SK-N-SH (cell line): ENCODE measurements around the gene BAG5. TPM values are rescaled to one million over a fixed set of nuclear protein-coding genes. Genes with fewer than 3 reads are reported as not detected.
"Not testable (repeated sequence)": the region's sequence is repeated elsewhere in the genome, so short reads cannot be mapped to it uniquely, and the experiment has no call there.

Experiments used
- CTCF ChIA-PET: fragments of 300-600, 350-600 bp; formaldehyde crosslinking; extraction: SDS; loops from one replicate; lab custom pipeline; 2021; lab: Yijun Ruan, JAX
- POLR2A ChIA-PET: fragments of 350-600 bp; sonication (Branson Sonifier 250); formaldehyde crosslinking; extraction: SDS; loops from one replicate; lab custom pipeline; 2020; ENCODE audit warnings: antibody characterized with exemption, inconsistent platforms; lab: Yijun Ruan, JAX
- DNase-seq: peaks from one replicate; pipeline ENCODE4 v3.0.0; 2012
- H2AFZ ChIP-seq: fragments of 200-600 bp; sonication (generic); 2 replicates; pipeline ENCODE4 v1.8.1; 2016; ENCODE audit warnings: antibody characterized with exemption, mild to moderate bottlenecking, low read depth
- H3F3A ChIP-seq: fragments of 200-600 bp; sonication (generic); replicated peaks from 2 replicates; pipeline ENCODE3; 2016; ENCODE audit warnings: antibody characterized with exemption, mild to moderate bottlenecking; ENCODE audit not compliant: insufficient read depth
- H3K27ac ChIP-seq, 2 experiments: fragments of 200-500 bp in 1 of 2; fragments of 200-600 bp in 1 of 2; sonication (Bioruptor generic) in 1 of 2; sonication (generic), shearing (Covaris generic) in 1 of 2; 2 replicates each; pipeline versions ENCODE4 v1.5.1 to v1.6.1; 2014 to 2016; ENCODE audit warnings: low read depth in 2 of 2, inconsistent platforms in 1 of 2, low read length in 1 of 2, mild to moderate bottlenecking in 1 of 2, mixed read lengths in 1 of 2
- H3K27me3 ChIP-seq: fragments of 200-600 bp; sonication (generic), shearing (Covaris generic); 2 replicates; pipeline ENCODE4 v1.6.1; 2016; ENCODE audit warnings: mixed run types; ENCODE audit not compliant: insufficient read depth
- H3K36me3 ChIP-seq, 2 experiments: fragments of 200-500 bp in 1 of 2; fragments of 200-600 bp in 1 of 2; sonication (Bioruptor generic) in 1 of 2; sonication (generic) in 1 of 2; replicated peaks in 1 of 2; 2 replicates each; pipeline versions ENCODE3 to v1.5.1; 2014 to 2016; ENCODE audit warnings: low read length in 1 of 2, mild to moderate bottlenecking in 1 of 2; ENCODE audit not compliant: insufficient read depth in 2 of 2, control insufficient read depth in 1 of 2
- H3K4me1 ChIP-seq, 2 experiments: fragments of 200-500 bp in 1 of 2; fragments of 200-600 bp in 1 of 2; sonication (Bioruptor generic) in 1 of 2; sonication (generic), shearing (Covaris generic) in 1 of 2; 2 replicates each; pipeline versions ENCODE4 v1.5.1 to v1.6.1; 2014 to 2016; ENCODE audit warnings: low read depth in 1 of 2, low read length in 1 of 2, mixed run types in 1 of 2; ENCODE audit not compliant: insufficient read depth in 2 of 2, control insufficient read depth in 1 of 2
- H3K4me2 ChIP-seq: fragments of 200-600 bp; sonication (generic), shearing (Covaris generic); 2 replicates; pipeline ENCODE4 v1.6.1; 2017; ENCODE audit warnings: mixed run types
- H3K4me3 ChIP-seq, 2 experiments: fragments of 200-500 bp in 1 of 2; fragments of 200-600 bp in 1 of 2; sonication (Bioruptor generic) in 1 of 2; sonication (generic), shearing (Covaris generic) in 1 of 2; 2 replicates each; pipeline versions ENCODE4 v1.5.1 to v1.8.1; 2014 to 2016; ENCODE audit warnings: low read depth in 2 of 2, inconsistent platforms in 1 of 2, low read length in 1 of 2, mild to moderate bottlenecking in 1 of 2, mixed read lengths in 1 of 2, moderate library complexity in 1 of 2
- H3K79me2 ChIP-seq: fragments of 200-600 bp; sonication (generic); 2 replicates; pipeline ENCODE4 v1.8.1; 2017; ENCODE audit warnings: mild to moderate bottlenecking; ENCODE audit not compliant: insufficient read depth
- H3K9ac ChIP-seq: fragments of 200-600 bp; sonication (generic); 2 replicates; pipeline ENCODE4 v1.6.1; 2017; ENCODE audit warnings: mixed run types
- H3K9me2 ChIP-seq: fragments of 200-600 bp; sonication (generic); 2 replicates; pipeline ENCODE4 v1.6.1; 2017; ENCODE audit warnings: mixed run types
- H3K9me3 ChIP-seq: fragments of 200-600 bp; sonication (generic); 2 replicates; pipeline ENCODE4 v1.6.1; 2017; ENCODE audit warnings: mixed run types, mild to moderate bottlenecking, moderate library complexity
- H4K20me1 ChIP-seq: fragments of 200-600 bp; sonication (generic); 2 replicates; pipeline ENCODE4 v1.6.1; 2017; ENCODE audit warnings: mild to moderate bottlenecking, mixed run types; ENCODE audit not compliant: insufficient read depth
- EP300 ChIP-seq, 2 experiments: IDR thresholded peaks; 2 replicates each; pipeline versions ENCODE4 v1.4.0 to v1.6.1; 2012; ENCODE audit warnings: borderline replicate concordance in 1 of 2, low read depth in 1 of 2, low read length in 1 of 2
- GATA2 ChIP-seq: sonication (generic); formaldehyde crosslinking; IDR thresholded peaks from 2 replicates; pipeline ENCODE4 v1.5.0; 2020; ENCODE audit warnings: mild to moderate bottlenecking, missing genetic modification reagents
- JUND ChIP-seq: IDR thresholded peaks from 2 replicates; pipeline ENCODE4 v1.4.0; 2012
- MEF2A ChIP-seq: IDR thresholded peaks from 2 replicates; pipeline ENCODE4 v1.4.0; 2012; ENCODE audit warnings: low read depth, borderline replicate concordance
- NFIC ChIP-seq: IDR thresholded peaks from 2 replicates; pipeline ENCODE4 v1.4.0; 2012; ENCODE audit warnings: borderline replicate concordance
- POLR2AphosphoS5 ChIP-seq: IDR thresholded peaks from 2 replicates; pipeline ENCODE4 v1.6.1; 2012; ENCODE audit warnings: low read depth, low read length
- RFX5 ChIP-seq: IDR thresholded peaks from 2 replicates; pipeline ENCODE4 v1.6.1; 2012; ENCODE audit warnings: mild to moderate bottlenecking, improper control_type of control experiment, low read length
- SIN3A ChIP-seq: IDR thresholded peaks from 2 replicates; pipeline ENCODE4 v1.6.1; 2012; ENCODE audit warnings: low read depth, mild to moderate bottlenecking, low read length, moderate library complexity, borderline replicate concordance
- TEAD4 ChIP-seq: IDR thresholded peaks from 2 replicates; pipeline ENCODE4 v1.4.0; 2012; ENCODE audit warnings: mild to moderate bottlenecking, borderline replicate concordance; ENCODE audit not compliant: insufficient read depth
- USF2 ChIP-seq: fragments of 150-350 bp; IDR thresholded peaks from 2 replicates; pipeline ENCODE4 v1.6.1; 2017; ENCODE audit warnings: antibody characterized with exemption, low read length, low read depth, borderline replicate concordance
- YY1 ChIP-seq: IDR thresholded peaks from 2 replicates; pipeline ENCODE4 v1.4.0; 2012; ENCODE audit warnings: low read depth, mild to moderate bottlenecking
- WGBS: methylation state at CpG from one replicate; pipeline ENCODE4 v1.1.6; 2017; ENCODE audit warnings: low lambda C conversion rate; 5-methylcytosine and 5-hydroxymethylcytosine counted together
- polyA plus RNA-seq, 3 experiments: library from polyadenylated mRNA; depleted of rRNA; stranded (reverse); fragments of >200 nt; gene quantifications; 2 replicates each; pipeline ENCODE4 v1.2.3, GENCODE V29; 2012
- TF ChIP-seq, protein P1 (sequence below): fragments of 150-350 bp; IDR thresholded peaks from 2 replicates; pipeline ENCODE4 v1.6.1; 2016; ENCODE audit warnings: mild to moderate bottlenecking, low read depth, low read length
- TF ChIP-seq, protein P2 (sequence below): IDR thresholded peaks from 2 replicates; pipeline ENCODE4; 2012

BAG5 gene
- polyA plus RNA-seq, 1 of the 3 experiments (the other 2 are of a cell fraction): 5.2 TPM

DNA sequence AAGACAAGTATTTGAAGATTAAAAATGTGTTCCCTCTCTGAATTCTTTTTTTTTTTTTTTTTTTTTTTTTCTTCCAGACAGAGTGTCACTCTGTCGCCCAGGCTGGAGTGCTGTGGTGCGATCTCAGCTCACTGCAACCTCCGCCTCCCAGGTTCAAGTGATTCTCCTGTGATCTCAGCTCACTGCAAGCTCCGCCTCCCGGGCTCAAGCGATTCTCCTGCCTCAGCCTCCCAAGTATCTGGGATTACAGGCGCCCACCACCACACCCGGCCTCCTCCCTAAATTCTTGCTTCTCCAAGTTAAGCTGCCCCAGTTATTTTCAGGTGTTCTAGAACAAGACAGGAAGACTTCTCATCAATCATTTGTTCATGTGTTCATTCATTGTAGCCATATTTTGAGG, 50.3 kb downstream of the BAG5 start:
- H3K27ac ChIP-seq, H3K9ac ChIP-seq, H3K9me3 ChIP-seq, POLR2A ChIA-PET, H3K4me3 ChIP-seq, H3K4me2 ChIP-seq, DNase-seq, H3K79me2 ChIP-seq, H3K9me2 ChIP-seq, H3K27me3 ChIP-seq, H2AFZ ChIP-seq, H4K20me1 ChIP-seq: not testable (repeated sequence)
- Histone ChIP-seq H3K36me3 (peaks cover 23 to 24% of the 10 kb centered on the region in 2 experiments), H3K4me1 (peaks cover 3 to 10% of the 10 kb centered on the region in 2 experiments; a peak in 1 of 4 replicates), H3F3A (peaks cover 21% of the 10 kb centered on the region)
- 84% methylated on average over 8 of the region's 8 CpGs for WGBS
- CTCF ChIA-PET: interaction anchor here (1.1 to 6.2 kb wide), 3 partner anchors 9 to 35 kb away, joined by 3 to 46 read pairs (median 6); partner anchors contain the start of gene CKB

DNA sequence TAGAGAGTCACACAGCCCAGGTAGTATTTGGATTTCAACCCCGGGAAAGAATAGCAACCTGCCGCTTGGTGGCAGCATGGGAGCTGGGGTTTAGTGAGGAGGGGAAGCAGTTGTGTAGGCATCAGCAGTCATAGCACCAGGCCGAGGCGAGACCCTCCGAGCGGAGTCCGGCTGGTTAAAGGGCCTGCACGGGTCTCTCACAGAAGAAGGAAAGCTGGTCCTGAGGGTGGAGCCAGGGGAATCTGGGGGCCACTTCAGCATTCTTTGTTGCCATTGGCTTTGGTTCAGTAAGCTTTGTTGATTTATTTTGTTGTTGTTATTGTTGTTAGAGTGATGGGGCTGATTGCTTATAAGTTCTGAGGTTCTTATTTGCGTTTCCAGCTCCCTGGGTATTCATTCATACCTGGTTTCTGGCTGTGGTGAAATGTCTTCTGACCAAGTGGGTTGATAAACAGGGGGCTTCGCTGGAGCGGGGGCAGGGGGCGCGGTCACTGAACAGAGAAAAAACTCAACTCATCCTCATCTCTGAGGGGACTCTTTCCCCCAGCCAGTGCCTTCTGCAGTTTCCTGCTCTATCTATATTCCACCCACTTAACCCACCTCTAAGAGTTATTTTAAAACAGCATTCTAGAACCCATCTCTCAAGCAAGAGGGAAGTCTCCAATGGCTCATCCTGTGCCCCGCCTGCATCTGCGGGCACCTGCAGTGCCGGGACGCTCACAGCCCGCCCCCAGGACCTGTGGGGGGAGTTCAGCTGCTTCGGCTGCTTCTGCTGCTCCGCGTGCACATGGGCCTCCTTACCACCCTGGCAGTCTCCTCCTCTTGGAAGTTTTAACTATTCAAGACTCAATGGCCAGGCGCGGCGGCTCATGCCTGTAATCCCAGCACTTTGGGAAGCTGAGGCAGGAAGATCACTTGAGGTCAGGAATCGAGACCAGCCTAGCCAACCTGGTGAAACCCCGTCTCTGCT, 51.4 kb downstream of the BAG5 start:
- Histone ChIP-seq H3K27me3 (no peaks in the 10 kb centered on the region), H4K20me1 (peaks cover 5% of the 10 kb centered on the region; the same call in 1 of the 2 replicates), H3K4me2 (no peak overlapping the region), H2AFZ (no peak overlapping the region), H3F3A (peaks cover 17% of the 10 kb centered on the region), H3K9me3 (no peaks in the 10 kb centered on the region), H3K27ac (no peak overlapping the region), H3K9me2 (no peaks in the 10 kb centered on the region), H3K79me2 (no peaks in the 10 kb centered on the region), H3K36me3 (peaks cover 24 to 26% of the 10 kb centered on the region in 2 experiments), H3K9ac (no peak overlapping the region), H3K4me1 (peaks cover 3 to 10% of the 10 kb centered on the region in 2 experiments; a peak in 1 of 4 replicates), H3K4me3 (no peak overlapping the region)
- no peak for DNase-seq
- POLR2A ChIA-PET: no interaction called here
- 95% methylated on average over 25 of the region's 26 CpGs for WGBS
- CTCF ChIA-PET: interaction anchor here (0.6 to 6.2 kb wide), 7 partner anchors 8 to 208 kb away, joined by 3 to 46 read pairs (median 6); partner anchors contain the start of gene CKB
- TF ChIP-seq, protein P1, sequence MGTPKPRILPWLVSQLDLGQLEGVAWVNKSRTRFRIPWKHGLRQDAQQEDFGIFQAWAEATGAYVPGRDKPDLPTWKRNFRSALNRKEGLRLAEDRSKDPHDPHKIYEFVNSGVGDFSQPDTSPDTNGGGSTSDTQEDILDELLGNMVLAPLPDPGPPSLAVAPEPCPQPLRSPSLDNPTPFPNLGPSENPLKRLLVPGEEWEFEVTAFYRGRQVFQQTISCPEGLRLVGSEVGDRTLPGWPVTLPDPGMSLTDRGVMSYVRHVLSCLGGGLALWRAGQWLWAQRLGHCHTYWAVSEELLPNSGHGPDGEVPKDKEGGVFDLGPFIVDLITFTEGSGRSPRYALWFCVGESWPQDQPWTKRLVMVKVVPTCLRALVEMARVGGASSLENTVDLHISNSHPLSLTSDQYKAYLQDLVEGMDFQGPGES: no peak
- TF ChIP-seq RFX5 (no peak), SIN3A (no peak), JUND (no peak), GATA2 (CRISPR knock-in tag) (no peak), POLR2AphosphoS5 (no peak), NFIC (no peak), TEAD4 (no peak), EP300 (IDR thresholded peaks at IDR 0.05; ENCODE audit: borderline replicate concordance in 1 of 2, low read depth in 1 of 2, low read length in 1 of 2) (no peak), USF2 (no peak), MEF2A (no peak), YY1 (no peak)
- TF ChIP-seq, protein P2, sequence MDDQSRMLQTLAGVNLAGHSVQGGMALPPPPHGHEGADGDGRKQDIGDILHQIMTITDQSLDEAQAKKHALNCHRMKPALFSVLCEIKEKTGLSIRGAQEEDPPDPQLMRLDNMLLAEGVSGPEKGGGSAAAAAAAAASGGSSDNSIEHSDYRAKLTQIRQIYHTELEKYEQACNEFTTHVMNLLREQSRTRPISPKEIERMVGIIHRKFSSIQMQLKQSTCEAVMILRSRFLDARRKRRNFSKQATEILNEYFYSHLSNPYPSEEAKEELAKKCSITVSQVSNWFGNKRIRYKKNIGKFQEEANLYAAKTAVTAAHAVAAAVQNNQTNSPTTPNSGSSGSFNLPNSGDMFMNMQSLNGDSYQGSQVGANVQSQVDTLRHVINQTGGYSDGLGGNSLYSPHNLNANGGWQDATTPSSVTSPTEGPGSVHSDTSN: no peak
- TF ChIP-seq, all 33 proteins: peak for 0
